GM21619 (cell line): Measurements from ENCODE around the gene ARHGAP15.

Experiments used
- ATAC-seq: cut with Tn5 transposase; IDR thresholded peaks from one replicate; pipeline ENCODE4 v1.9.1; 2021; ENCODE audit not compliant: unreplicated experiment

Gene ARHGAP15

DNA sequence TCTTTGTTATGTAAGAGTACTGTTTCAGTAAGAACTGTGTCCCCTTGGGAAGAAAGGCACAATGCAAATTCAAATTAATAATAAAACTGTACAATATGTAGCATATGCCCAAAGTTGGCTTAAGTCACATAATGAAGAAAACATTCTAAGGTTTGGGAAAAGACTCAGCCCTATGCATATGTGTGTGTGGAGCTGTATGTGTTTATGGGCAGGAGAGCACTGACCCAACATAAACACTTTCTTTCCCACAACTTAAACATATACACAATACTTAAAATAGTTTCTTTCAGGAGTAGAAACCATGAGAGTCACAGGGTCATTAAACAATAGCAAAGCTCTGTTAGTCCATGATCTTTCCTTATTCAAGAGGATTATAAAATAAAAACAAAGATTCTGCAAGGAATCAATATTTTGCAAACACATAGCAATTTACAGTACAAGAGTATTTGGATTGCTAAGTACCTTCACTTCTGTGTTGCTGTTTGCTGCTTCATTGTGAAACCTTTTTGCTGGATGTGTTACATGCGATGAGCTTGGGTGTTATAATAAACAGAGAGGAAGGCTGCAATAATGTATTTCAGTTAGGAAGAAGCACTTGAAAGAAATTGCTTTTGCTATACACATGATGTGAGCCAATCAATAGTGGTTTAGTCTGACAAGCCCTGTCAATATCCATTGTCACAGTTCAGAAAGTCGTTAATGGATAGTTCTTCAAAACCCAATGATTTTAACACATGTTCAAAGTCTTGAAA lies 347.3 kb downstream of the ARHGAP15 start:
- ATAC-seq, result no peak

DNA sequence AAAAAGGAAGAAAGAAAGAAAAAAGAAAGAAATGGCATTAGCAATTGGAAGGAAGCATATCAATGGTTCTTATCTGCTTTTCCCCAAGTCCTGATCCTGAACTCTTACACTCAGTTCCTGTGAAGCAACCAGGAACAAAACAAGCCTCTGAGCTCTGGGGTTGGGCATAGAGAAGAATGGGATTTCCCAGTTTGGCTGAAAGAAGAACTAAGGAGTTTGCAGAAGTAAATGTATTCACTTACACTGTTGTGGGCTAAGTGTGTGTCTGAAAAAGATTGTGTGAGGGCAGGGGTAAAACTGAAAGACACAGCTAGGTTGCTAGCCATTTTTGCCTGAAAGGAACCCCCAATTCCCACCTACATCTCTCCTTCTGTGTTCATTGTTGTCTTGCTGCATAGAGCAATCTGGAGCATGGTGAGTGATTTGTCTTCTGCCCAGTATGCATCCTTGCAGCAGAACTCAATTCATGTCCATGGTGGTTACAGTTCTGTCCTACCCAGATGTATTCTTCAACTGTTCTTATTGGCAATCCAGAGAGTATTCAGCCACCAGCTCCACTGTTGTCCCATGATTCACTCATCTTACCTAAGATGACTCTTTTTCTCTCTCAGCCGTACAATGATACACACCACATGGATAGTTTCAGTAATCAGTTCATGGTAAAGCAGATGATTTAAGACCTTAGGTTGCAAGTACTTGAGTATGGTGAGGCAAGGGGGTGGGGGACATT lies 348.7 kb downstream of the ARHGAP15 start:
- ATAC-seq, result no peak

DNA sequence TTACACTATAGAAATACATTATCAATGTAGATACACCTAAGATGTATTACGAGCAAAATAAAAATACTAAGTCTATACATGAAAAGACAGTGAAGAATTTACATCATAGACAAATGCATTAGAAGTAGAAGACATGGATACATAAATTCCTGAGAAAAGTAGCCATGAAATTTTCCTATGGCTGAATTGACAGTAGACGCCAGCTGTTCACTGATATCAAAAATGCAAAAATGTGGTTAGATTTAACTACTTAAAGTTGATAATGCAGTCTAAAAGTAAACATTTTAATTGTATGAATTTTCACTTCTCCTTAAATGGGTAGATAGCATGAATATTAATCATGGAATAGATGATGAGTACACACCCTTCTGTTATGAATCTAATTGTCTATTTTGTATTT lies 350.9 kb downstream of the ARHGAP15 start:
- ATAC-seq, result no peak

DNA sequence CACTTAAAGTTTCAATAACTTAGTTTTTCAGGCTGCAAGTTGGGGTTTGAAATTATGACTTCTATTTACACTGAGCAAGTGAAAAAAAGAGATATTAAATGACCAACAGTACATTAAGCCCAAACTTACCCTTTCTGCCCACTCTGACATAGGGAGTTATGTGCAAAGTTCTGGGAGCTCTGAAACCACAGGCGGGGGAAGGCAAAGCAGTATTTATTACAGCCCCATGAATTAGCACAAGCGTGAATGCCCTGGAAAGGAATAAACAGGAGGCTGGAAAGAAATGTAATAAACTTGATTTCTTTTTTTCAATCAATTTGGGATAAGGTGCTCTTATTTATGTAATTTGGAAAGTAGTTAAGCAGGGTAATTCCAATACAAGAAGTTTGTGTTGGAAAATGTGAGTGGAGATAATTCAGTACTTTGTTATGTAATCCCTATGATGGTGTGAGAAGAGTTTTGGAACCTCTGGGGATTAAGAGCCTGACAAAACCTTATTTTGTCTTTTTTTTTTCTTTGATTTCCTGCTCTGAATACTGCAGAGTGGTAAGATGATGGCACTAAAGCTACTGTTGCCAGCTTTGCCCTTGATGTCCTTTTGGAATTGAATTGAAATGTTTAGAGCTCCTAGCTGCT lies 351.5 kb downstream of the ARHGAP15 start:
- no peak for ATAC-seq

DNA sequence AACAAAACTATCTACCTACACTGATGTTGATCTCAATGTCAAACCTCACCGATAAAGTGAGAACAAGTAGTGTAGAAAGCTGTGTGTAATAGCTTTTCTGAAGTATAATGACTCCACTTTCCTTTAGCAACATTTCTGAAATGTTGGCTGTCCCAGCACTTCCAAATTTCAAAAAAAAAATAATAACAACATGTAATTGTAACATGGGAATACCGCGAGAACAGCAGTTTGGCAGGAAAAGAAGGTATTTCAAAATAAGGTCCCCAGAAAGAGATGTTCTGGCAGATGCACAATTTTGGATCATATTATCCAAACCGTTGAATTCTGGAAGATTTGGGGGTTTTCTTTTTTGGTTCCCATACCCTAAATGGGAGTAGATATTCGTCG lies 352.0 kb downstream of the ARHGAP15 start:
- ATAC-seq, result no peak

DNA sequence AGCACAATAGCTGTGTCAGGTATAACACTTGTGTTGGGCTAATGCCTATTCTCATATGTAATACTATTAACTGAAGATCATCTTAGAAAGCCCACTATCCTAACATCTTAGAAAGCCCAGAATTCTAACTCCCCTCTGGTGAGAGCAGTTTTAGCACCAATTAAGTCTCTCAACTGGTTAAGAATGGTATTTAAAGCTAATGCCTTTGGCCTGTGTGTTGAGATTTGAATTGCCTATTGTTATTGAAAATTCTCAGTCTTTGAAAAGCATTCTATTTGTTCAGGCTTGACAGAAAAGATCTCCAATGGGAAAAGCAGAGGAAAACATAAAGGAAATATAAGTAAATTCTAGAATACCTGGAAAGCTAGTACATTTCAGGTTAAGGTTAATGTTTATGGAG lies 352.5 kb downstream of the ARHGAP15 start:
- no peak for ATAC-seq

DNA sequence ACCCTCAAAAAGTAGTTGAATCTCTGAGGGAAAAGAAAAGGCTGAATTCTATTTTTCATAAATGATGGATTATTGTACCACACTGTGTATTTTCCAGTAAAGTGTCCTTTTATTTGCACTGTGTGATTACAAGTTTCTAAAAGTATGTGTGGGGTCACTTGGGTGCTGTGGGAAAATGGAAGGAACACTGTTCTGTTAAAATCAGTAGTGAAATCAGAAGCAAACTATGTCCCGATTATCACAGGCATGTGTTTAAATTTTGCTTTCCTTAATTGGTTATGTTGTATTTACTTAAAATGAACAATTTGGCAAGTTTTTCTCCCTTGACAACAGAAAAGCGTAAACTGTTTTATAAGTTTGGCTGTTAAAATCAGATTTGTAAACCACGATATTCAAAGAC lies 353.1 kb downstream of the ARHGAP15 start:
- ATAC-seq, result no peak

DNA sequence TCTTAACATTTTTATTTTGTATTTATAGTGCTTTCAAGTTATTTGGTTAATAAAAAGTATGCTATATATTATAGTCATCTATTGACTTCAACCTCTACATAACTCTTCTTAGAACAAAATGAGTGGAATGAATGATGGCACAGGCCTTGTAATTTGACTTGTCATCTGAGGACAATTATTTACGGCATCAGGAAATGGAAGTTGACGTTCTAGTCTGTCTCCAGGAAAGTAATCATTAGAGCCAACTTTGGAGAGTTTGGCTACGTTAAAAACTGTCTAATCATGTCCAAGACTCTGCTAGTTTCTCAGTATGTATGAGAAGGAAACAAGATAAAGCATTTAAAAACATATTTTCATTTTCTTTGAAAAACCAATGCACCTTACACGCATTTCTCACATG lies 353.6 kb downstream of the ARHGAP15 start:
- ATAC-seq, result no peak

DNA sequence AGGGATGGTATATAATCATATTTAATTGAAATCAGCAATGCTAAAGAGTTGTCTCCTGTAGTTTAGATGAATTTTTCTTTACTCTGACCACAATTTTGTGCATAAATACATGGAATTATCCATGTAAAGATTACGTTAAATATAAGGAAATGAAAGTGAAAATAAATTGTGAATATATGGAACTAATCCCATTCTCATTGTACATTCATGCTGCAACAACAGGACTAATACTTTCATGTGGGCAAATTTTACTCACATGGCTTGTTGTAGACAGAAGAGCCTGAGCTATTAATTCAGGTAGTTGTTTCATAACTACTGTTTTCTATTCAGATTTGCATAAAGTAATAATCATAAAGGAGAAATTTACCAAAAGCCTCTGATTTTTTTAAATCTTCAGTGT lies 357.8 kb downstream of the ARHGAP15 start:
- ATAC-seq, result no peak

DNA sequence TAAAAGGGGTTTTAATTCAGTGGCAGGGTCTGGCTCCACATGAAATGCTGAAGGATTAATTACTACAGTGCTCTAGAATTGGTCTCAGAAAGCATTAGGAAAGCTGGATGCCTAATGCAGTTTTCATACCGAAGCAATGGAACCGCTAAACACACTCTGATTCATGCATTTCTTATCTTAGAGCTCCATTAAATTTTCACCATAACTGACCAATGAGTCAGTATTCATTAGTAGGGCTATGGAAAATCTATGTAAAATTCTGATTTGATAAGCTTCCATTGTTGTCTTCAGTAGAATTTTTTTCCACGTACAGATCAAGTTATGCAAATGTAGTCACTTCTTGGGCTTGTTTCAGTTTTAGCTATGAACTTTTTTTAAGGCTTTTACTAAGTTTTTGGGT lies 359.9 kb downstream of the ARHGAP15 start:
- no peak for ATAC-seq

DNA sequence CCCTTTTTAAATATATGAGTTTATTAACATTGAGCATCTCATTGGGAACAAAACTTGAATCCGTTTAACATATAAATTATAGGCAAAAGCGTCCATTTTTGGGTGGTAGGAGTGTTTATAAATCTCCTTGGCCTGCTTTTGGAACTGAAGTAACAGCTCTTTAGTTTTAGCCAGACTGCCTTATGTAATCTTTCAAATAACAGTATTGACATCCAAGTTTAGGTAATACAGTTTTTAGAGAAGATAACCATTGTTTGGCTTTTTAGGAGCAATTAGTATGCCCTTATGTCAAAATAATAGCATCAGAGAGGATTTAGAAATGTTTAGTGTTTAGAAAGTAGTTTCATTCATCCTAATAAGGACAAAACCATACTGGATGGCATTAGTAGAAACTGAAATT lies 361.9 kb downstream of the ARHGAP15 start:
- no peak for ATAC-seq

DNA sequence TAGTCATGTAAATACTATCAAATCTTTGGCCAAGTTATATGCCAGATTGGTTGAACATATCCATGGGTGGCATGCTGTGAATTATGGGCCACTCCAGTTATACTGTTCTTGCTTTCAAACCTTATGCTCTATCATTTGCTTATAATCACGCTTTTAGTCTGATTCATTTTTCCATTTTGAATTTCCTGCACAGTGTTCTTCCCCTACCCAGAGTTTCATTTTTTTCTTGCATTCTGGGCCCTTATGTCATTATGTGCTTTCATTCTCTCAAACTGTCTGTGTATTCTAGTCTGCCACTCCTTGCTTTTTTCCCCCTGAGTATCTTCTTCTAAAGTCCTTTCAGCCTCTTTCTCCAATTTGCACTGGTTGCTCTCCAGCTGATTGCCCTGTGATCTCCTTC lies 364.1 kb downstream of the ARHGAP15 start:
- ATAC-seq, result no peak

DNA sequence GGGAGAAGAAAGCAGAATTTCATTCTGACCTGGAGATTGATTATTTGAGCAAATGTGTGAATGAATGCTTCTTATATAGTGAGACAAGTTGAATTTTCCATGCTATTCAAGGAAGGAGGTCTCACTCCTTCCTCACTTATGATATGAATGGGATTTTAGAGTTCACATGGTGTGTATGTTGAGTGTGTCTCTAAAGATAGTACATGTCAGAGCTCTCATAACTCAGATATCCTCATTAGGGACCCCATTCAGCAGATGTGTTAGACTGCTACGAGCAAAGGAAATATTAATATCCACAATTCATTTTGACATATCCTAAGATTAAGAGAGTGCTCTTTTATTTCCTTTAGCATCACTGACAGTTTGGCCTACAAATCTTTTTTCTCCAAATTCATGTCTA lies 368.5 kb downstream of the ARHGAP15 start:
- no peak for ATAC-seq

DNA sequence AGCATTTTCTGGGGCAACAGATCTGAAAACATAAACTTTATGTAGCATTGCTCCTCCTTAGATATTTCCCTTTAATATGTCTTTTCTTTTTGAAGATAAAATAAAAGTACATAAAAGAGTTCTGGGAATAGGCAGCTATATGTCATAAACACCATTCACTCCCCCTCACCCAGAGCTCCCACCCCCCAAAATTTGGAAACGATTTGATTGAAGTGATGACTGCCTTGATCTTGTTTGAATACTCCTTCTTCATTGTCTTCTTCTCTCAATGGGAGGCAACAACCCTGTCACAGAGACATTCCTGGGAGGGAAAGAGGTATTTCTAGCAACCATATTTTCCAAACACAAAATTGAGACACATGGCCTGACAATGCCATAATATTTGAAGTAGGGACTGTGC lies 369.3 kb downstream of the ARHGAP15 start:
- ATAC-seq, result no peak

DNA sequence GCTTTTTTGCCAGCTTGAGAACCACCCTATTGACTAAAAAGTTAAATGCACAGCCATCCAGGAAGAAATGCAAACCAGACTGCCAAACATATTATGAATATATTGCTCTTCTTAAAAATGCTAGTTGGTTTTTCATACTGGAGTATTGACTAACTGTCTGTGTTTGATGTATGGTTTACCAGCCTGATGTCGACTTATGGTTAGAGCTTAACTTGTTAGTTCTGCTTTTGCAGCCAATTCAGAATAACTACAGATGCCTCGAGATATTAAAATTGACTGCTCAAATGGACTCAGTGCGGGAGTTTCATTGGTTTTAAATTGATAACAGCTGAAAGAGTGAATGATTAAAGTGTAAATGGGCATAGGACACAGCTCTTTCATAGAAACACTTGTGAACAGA lies 369.8 kb downstream of the ARHGAP15 start:
- no peak for ATAC-seq

DNA sequence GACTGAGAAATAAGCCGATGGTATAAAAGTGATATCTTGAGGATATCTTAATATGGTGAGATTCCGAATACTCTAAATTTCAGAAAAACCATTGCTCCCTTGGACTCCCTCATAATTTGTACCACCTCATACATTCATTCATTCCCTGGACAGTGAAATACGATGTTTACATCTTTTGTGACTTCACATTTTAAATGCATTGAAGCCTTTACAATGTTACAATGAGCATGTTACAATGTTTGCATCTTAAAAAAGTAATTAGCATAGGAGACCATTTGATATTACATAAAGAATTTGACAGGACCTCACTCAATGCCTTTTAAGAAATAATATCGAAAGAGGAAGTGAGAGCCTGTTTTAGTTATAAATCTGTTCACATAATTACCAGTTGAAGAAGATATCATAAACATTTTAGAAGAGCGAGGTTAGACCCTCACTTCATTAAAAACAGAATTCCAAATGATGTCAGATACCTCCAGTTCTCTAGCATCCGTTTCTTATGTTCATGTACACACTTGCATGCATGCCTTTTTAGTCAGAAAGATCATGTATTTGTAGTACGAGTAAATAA lies 372.0 kb downstream of the ARHGAP15 start:
- no peak for ATAC-seq

DNA sequence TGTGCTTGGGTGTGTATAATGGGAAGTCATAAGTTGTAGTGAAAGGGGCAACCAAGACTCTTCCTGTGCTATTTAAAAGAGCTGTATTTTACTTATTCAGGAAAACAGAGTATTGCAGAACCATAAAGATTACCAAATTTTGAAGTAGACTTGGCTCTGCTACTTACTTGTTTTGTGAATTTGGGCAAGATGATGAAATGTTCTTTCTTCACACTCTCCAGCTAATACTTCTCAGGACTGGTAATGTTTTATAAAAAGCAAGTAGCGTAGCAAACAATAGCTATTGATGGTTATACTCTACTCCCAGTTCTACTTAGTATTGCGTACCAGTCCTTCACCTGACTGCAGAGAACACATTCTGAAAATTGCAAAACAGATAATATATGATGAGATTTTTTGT lies 374.1 kb downstream of the ARHGAP15 start:
- ATAC-seq, result no peak

DNA sequence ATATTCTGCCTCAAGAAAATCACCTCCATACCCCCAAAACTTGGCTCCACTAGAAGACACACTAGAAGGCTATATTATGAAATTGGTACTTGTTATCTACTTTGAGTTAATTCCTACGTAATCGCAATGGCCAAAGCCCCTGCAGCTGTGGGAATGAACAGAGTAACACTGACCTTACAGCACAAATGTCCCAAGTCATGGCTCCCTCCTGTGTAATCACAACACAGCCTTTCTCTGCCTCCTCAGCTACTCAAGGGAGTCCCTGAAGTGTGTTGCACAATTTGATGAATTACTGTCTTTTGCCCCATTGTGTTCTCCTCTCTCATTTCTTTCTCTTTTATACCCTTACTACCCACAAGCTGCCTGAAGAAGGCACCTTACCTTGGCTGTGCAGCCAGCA lies 375.2 kb downstream of the ARHGAP15 start:
- no peak for ATAC-seq

DNA sequence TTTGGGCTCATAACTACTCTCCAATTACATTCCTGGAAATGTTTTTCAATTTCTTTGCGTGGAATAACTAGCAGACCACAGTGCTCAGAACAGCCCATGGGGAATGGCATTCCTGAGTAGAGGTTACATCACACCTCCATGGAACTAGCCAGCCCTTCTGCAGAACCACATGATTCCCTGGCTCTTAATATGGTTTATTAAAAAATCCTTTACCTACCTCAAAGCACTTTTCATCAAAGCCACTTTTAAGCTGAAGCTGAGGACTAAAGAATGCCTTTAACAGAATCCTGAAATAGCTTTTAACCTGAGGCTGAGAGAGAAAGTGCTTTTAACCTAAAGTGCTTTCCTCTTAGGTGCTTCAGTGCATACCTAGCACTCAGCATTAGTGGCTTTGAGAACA lies 376.3 kb downstream of the ARHGAP15 start:
- ATAC-seq, result no peak

DNA sequence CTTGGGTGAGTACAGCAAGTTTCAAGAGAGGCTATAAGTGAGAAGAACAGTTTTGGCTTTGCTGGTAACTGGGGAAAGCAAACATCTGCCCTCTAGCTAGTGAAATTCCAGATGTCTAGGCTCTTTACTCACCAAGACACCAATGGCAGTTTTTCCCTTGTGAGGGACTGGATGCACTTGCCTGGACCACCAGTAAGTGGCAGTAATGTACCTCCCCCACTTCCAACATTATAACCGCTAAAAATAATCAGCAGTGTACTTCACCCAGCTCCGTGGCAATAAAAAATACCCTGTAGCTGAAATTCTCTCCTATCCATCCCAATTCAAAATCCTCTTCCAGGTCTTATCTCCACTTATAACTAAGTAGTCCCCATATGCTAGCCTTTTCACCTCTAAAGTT lies 383.9 kb downstream of the ARHGAP15 start:
- peak; percentile 68 for ATAC-seq

DNA sequence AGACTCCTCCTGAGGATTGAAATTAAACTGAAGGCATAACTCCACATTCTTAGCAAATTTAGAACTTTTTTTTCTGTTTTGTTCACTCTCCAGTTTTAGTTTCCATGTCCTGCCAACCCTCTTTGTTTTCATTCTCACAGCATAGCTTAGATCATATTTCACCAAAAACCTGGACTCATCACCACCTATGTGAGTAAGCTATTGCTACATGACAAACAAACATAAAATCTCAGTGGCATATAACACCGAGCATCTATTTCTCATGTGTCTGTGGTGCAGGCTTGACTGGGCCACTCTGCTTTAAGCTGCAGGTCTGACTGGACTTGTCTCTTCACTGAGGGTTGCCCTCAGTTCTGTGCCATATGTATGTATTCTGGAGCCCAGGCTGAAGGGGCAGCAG lies 385.2 kb downstream of the ARHGAP15 start:
- no peak for ATAC-seq

DNA sequence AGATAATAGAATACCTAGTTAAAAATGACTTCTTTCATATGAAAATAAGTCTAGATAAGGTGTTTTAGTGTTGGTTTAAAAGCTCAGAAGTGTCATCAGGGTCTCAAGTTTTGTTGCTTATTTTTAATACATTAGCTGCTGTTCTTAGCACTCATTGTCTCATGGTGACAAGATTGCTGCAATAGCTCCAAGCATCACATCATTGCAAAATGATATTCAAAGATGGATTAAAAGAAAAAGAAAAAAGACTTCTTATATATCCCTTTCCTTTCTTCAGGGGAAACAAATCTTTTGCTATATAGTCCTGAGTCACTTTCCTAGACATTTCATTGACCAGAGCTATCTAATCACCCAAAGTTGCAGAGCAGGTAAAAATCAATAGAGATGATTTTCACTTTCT lies 386.1 kb downstream of the ARHGAP15 start:
- no peak for ATAC-seq
